ENCODE results near the gene GREB1L.
"Not testable (repeated sequence)": the region's sequence is repeated elsewhere in the genome, so short reads cannot be mapped to it uniquely, and the experiment has no call there.

The GREB1L gene

GRCh38 chr18:21242141-21242779 lies at the start of gene GREB1L:
TSS of gene GREB1L (plus strand) at chr18:21242232. CDS start at chr18:21383519, 141,287 bp downstream.
- Histone ChIP-seq H3K4me3 (peak within 1 kb of the TSS; percentile 3 to 55 (median 25)), H3K27ac (peak within 1 kb of the TSS in 3 of 21 experiments; percentile 28 to 60 (median 44))

DNA sequence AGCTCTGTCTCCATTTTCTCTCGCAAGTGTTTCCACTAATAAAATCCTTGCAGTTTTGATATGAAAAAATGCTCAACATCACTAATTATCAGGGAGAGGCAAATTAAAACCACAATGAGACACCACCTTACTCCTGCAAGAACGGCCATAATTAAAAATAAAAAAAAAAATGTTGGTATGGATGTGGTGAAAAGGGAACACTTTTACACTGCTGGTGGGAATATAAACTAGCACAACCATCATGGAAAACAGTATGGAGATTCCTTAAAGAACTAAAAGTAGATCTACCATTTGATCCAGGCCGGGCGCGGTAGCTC lies 49.8 kb upstream of the GREB1L start:
- no peak overlapping the region for H3K27ac ChIP-seq
- H3K4me3 ChIP-seq, result no peak overlapping the region

GRCh38 chr18:21194871-21195771 lies 46.9 kb upstream of the GREB1L start:
- H3K27ac ChIP-seq, result no peak overlapping the region
- no peak overlapping the region for H3K4me3 ChIP-seq

DNA sequence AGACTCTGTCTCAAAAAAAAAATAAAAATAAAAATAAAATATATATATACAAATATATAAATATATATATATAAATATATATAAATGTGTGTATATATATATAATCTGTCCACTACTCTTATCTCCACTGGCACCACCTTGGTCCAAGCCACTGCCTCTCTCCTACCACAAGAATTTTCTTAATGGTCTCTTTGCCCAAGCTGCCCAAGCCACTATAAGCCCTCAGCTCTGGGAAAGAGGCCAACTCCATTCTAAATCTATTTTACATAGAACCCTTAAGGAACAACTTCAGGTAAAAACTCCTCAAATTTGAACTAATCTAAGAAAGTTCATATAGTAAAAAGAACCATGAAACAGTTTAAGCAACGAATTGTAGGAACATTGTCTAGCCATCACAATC lies 45.6 kb upstream of the GREB1L start:
- no peak overlapping the region for H3K27ac ChIP-seq

GRCh38 chr18:21203126-21203525 lies 38.9 kb upstream of the GREB1L start:
- H3K4me3 ChIP-seq, result no peak overlapping the region
- H3K27ac ChIP-seq, result no peak overlapping the region

More for the DNA sequence above, 45.6 kb upstream of the GREB1L start:
- H3K4me3 ChIP-seq, result no peak overlapping the region

GRCh38 chr18:21203542-21204241 lies 38.3 kb upstream of the GREB1L start:
- Histone ChIP-seq H3K27ac (no peak overlapping the region), H3K4me3 (no peak overlapping the region)

DNA sequence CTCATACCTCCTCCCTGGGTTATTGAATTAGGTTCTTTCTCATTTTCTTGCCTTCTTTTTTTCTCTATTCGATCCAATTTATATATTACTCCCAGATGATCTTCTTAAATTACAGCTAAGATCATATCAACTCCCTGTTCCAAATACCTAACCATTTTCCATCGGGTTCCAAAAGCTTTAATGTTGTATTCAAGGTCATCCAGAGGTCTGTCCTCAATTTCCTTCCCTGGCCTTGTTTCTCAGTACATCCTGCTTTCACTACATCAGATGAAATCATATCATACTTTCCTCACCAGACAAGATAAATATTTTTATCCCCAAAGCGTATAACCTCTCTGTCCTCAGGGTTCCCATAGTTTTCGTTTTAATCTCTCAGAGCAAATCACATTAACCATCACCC lies 36.3 kb upstream of the GREB1L start:
- Histone ChIP-seq H3K27ac (no peak overlapping the region), H3K4me3 (no peak overlapping the region)

- H3K27ac ChIP-seq, result no peak overlapping the region
Observed at GRCh38 chr18:21210278-21210677, 31.8 kb upstream of the GREB1L start.

GRCh38 chr18:21210784-21211183 lies 31.2 kb upstream of the GREB1L start:
- Histone ChIP-seq H3K4me3 (no peak overlapping the region), H3K27ac (no peak overlapping the region)

More at GRCh38 chr18:21210278-21210677, 31.8 kb upstream of the GREB1L start:
- H3K4me3 ChIP-seq, result no peak overlapping the region

- not testable (repeated sequence) for H3K27ac ChIP-seq, H3K4me3 ChIP-seq
Observed at GRCh38 chr18:21214409-21214808, 27.6 kb upstream of the GREB1L start.

DNA sequence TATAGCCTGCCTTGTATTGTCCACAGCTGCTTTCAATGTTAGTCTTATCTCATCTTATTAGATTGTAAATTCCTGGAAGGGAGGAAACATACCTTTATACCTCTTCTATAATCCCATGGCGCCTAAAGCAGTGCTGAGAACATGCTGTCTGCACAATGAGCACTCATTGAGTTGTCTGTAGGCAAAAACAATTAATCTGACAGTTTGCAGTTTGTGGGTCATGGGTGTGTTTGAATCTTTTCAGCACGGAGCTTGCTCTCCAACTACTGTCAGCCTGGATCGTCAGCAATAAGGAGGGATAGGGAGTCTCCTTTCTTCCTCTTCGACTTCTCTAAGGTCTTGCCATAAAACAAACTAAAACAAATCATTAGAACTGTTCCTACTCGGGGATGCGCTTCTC lies 26.5 kb upstream of the GREB1L start:
- Histone ChIP-seq H3K27ac (no peak overlapping the region), H3K4me3 (no peak overlapping the region)

DNA sequence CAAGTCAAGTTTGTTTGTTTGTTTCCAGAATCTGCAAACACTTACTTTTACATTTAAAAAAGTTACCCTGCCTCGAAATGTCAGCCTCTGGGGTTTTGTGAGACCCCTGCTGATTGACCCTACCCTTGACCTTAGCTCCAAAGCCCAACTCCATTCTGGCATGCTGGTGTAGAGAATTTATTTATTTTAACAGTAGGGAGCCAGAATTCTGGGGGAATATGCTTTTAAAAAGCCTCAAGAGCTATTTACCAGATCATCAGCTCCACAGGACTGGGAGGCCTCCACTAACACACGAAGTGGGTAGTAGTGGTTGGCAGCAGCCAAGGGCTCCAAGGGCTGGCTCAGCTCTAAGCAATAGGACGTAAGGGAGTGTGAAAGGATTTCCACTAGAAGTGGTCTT lies 23.2 kb upstream of the GREB1L start:
- Histone ChIP-seq H3K4me3 (no peak overlapping the region), H3K27ac (no peak overlapping the region)

- H3K27ac ChIP-seq, result no peak overlapping the region
- no peak overlapping the region for H3K4me3 ChIP-seq
Observed at GRCh38 chr18:21230436-21230835, 11.6 kb upstream of the GREB1L start.

- Histone ChIP-seq H3K27ac (no peak overlapping the region), H3K4me3 (peak overlapping the region in 6 of 7 experiments; percentile 3 to 55 (median 27))
Observed at GRCh38 chr18:21241301-21242048, 557 bp upstream of the GREB1L start.

- H3K4me3 ChIP-seq, result peak overlapping the region in 6 of 7 experiments; percentile 3 to 55 (median 24)
- H3K27ac ChIP-seq, result peak overlapping the region in 2 of 21 experiments; percentile 28 to 60
Observed at GRCh38 chr18:21242780-21243401, 859 bp downstream of the GREB1L start.

GRCh38 chr18:21254576-21254975 lies 12.5 kb downstream of the GREB1L start:
- H3K27ac ChIP-seq, result no peak overlapping the region
- no peak overlapping the region for H3K4me3 ChIP-seq

DNA sequence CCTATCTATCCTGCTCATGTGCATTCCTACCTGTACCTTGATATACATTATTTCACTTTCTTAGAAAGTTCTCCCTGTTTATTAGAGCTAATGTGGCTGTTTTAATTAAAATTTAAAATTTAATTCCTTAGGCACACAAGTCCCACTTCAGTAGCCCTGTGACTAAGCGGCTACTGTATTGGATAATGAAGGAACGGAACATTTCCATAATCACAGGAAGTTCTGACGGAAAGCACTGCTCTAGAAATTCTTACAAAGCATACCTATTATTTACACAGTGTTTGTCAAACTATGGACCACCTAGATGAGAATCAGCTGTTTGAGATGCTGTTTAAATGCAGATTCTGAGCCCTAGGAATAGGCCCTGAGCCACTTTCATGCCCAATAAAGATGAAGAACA lies 13.2 kb downstream of the GREB1L start:
- H3K4me3 ChIP-seq, result no peak overlapping the region
- no peak overlapping the region for H3K27ac ChIP-seq

- H3K27ac ChIP-seq, result no peak overlapping the region
- no peak overlapping the region for H3K4me3 ChIP-seq
Observed at GRCh38 chr18:21257386-21257785, 15.4 kb downstream of the GREB1L start.

DNA sequence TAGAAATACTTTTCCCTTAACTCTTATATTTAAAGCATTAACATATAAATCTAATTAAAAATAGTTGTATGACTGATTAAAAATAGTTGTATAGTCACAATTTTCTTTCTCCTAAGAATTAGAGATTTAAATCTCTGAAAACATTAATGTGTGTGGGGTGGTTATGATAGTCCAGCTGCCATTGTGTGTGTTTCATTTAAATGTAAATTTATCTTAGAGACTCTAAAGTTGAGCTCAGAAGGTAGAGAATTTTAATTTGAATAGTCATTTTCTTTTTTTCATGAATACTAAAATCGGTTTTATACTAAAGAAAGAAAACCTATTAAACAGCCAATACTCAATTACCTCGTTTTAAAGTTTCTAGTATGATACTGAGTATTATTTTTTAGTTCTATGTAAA lies 18.6 kb downstream of the GREB1L start:
- Histone ChIP-seq H3K4me3 (no peak overlapping the region), H3K27ac (no peak overlapping the region)
